HG02852 (cell line): ENCODE measurements around the gene GTF2IRD1.
"Not testable (repeated sequence)": the region's sequence is repeated elsewhere in the genome, so short reads cannot be mapped to it uniquely, and the experiment has no call there.

Experiments
- ATAC-seq: cut with Tn5 transposase; IDR thresholded peaks from one replicate; pipeline ENCODE4 v1.9.1; 2021; ENCODE audit warnings: mild to moderate bottlenecking, moderate library complexity; ENCODE audit not compliant: unreplicated experiment

The GTF2IRD1 gene

GRCh38 chr7:74453322-74454011, at the start of gene GTF2IRD1:
TSS of gene GTF2IRD1 (plus strand) at chr7:74453906. CDS start at chr7:74508081, 54,175 bp downstream.
- no peak for ATAC-seq

GRCh38 chr7:74404388-74404700, 49.4 kb upstream of the GTF2IRD1 start:
- no peak for ATAC-seq

- no peak for ATAC-seq
Observed at GRCh38 chr7:74404741-74405140, 49.0 kb upstream of the GTF2IRD1 start.

- no peak for ATAC-seq
Observed at GRCh38 chr7:74405191-74405898, 48.4 kb upstream of the GTF2IRD1 start.

GRCh38 chr7:74405899-74406512, 47.7 kb upstream of the GTF2IRD1 start:
- no peak for ATAC-seq

GRCh38 chr7:74407958-74408357, 45.7 kb upstream of the GTF2IRD1 start:
- no peak for ATAC-seq

- ATAC-seq, result no peak
Observed at GRCh38 chr7:74409571-74409970, 44.1 kb upstream of the GTF2IRD1 start.

GRCh38 chr7:74410772-74411171, 42.9 kb upstream of the GTF2IRD1 start:
- no peak for ATAC-seq

- not testable (repeated sequence) for ATAC-seq
Observed at GRCh38 chr7:74411571-74411970, 42.1 kb upstream of the GTF2IRD1 start.

GRCh38 chr7:74412056-74412455, 41.6 kb upstream of the GTF2IRD1 start:
- no peak for ATAC-seq

GRCh38 chr7:74412603-74413002, 41.1 kb upstream of the GTF2IRD1 start:
- ATAC-seq, result no peak

- ATAC-seq, result not testable (repeated sequence)
Observed at GRCh38 chr7:74414595-74415333, 38.9 kb upstream of the GTF2IRD1 start.

- no peak for ATAC-seq
Observed at GRCh38 chr7:74417419-74417971, 36.2 kb upstream of the GTF2IRD1 start.

- no peak for ATAC-seq
Observed at GRCh38 chr7:74418076-74418475, 35.6 kb upstream of the GTF2IRD1 start.

- no peak for ATAC-seq
Observed at GRCh38 chr7:74418538-74418937, 35.2 kb upstream of the GTF2IRD1 start.

- not testable (repeated sequence) for ATAC-seq
Observed at GRCh38 chr7:74419232-74419631, 34.5 kb upstream of the GTF2IRD1 start.

GRCh38 chr7:74420006-74420405, 33.7 kb upstream of the GTF2IRD1 start:
- ATAC-seq, result no peak

- ATAC-seq, result no peak
Observed at GRCh38 chr7:74424291-74424880, 29.3 kb upstream of the GTF2IRD1 start.

GRCh38 chr7:74428023-74428422, 25.7 kb upstream of the GTF2IRD1 start:
- no peak for ATAC-seq

GRCh38 chr7:74429153-74429747, 24.5 kb upstream of the GTF2IRD1 start:
- ATAC-seq, result no peak
